ENCODE results near the gene RAPGEF3.

RAPGEF3 gene

DNA sequence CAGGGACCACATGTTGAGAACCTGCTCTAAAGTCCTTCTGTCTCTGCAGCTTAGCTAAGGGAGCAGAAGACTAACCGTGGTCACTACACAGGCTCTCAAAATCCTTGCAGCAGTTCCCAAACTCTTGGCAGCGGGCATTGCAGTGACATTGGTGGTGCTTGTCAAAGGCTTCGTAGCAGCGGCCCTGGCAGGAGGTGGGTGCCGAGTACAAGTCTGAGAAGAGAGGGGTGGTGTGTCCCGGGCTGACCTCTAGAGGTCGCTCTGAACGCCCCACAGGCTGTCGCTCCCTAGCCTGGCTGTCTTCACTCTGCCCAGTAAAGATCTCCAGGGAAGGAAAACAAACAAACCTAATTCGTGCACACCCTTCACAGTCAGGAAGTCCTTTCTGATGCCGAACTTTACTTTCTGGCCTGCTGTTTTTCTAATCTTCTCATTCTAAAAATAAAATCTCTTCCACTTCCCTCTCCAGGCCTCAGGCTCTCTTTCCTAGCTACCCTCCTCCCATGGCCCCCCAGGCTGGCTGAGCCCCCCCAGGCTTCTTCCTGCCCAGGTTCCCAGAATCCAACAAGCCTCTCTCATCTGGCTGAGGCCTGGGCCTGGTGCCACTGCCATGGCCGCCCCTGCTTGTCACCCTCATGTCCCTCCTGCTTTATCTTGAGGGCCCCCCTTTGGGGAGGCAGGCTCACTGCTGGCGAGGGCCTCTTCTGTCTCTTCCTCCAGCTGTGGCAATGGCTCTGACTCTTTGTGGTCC lies 41.1 kb downstream of the RAPGEF3 start:
- no peak for FAIRE-seq

DNA sequence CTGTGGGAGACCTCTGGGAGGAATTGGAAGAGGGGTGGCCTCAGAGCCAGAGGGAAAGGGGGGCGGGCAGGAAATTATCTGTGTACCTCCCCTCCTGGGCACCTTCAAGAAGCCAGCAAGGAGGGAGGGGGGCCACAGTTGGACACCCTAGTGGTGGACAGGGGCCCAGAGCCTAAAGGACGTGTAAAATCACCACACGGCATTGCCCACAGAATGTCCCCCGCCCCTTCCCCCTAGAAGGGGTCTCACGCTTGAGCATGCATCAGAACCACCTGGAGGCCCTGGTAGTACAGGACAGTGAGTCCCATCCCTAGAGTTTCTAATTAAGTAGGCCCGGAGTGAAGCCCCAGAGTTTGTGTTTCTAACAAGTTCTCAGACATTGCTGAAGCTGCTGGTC lies 41.6 kb downstream of the RAPGEF3 start:
- FAIRE-seq, result no peak

DNA sequence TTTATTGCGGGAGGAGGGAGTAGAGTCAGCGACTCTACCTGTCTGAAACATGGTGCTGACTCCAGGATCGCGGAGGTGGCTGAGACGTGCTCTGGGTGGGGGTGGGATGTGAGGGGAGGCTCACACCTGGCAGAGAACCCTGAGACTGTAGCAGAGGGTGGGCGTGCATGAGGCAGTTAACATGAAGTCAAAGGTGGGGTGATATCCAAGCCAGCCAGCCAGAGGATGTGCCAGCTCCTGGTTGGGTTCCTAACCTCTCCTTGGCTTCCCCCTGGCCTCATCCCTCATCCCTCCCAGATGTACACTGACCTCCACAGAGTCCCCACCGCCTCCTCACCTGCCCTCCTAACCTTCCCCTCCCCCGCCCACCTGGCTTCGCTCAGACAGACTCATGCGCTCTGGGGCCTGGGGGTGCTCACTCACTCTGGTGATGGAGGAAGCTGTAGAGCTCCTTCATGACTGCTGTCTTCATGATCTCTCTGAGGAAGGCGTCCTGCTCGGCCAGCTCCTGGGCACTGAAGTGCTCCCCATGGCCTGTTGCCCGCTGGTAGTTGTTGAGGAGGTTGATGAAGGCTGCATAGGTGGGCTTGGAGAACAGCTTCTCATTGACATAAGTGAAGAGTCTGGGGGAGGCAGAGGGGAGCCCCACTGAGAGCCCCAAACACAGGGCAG lies 42.7 kb downstream of the RAPGEF3 start:
- no peak for FAIRE-seq

DNA sequence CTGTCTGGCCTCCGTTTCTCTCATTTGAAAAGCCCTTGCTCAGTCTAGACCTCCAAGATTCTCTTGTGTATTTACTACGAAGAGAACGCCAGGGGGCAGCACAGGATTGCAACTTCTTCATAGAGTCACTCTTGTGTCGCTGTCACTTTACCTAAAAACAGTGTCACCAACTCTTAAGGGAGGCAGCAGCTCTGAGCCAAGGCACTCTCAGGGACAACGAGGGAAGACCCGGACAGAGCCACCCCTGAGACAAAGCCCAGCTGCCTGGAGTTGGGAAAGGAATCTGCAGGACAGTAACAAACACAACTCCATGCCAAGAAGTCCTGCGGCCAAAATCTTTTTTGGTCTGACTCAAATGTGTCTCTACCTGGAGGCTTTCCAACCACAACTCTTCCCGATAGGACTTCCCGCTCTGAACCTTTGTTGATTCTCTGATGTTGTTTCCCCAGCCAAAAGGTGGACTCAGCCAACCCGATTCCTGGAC lies 43.2 kb downstream of the RAPGEF3 start:
- FAIRE-seq, result peak; percentile 56

DNA sequence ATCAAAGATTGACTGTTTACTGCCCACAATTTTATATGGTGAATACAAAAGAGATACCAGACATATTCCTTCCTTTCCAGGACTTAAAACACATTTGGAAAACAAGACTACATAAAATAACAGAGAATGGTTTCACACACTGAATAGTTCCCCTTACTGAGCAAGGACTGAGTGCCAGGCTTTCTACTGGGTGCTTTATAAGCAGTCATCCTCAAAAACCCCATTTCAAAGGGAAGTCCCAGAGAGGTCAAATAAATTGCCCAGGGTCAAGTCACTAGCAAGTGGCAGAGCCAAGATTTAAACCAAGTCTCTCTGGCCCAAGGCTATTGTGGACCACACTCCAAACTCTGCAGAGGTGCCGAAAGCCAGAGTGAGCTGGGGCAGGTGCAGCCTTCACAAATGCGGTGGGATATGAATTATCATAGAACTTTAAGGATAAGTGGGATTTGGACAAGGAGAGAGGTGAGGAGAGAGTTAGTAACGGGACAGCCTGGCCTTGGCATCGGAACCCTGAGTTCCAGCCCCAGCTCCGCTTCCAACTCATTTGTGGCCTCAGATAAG lies 43.8 kb downstream of the RAPGEF3 start:
- FAIRE-seq, result no peak

- FAIRE-seq, result no peak
These were observed 46.5 kb downstream of the RAPGEF3 start for GRCh38 chr12:47712171-47712570.

- FAIRE-seq, result no peak
These were observed 47.2 kb downstream of the RAPGEF3 start for GRCh38 chr12:47711448-47711847.

GRCh38 chr12:47710278-47710677 lies 48.4 kb downstream of the RAPGEF3 start:
- FAIRE-seq, result no peak

- FAIRE-seq, result no peak
These were observed 49.0 kb downstream of the RAPGEF3 start for GRCh38 chr12:47709671-47710070.

- FAIRE-seq, result no peak
These were observed 49.4 kb downstream of the RAPGEF3 start for GRCh38 chr12:47709237-47709636.

GRCh38 chr12:47707905-47708543 lies 50.7 kb downstream of the RAPGEF3 start:
- FAIRE-seq, result no peak

DNA sequence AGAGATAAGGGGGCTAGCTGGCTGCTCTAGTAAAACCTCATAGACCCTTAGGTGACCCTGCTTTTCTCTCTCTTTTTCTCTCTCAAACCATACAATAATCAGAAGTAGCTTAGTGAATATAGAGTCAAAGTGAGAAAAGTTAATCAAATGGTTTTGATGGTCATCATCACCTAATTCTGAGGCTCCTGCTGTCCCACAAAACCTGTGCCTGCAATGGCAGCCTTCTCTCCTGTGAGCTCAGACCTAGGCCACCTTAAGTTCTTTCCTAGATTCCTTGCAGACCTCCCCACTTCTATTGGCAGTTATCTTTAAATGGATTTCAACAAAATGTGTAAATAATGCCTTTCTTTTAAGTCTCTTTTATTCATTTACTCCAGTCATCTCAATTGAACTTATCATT lies 51.3 kb downstream of the RAPGEF3 start:
- FAIRE-seq, result no peak

DNA sequence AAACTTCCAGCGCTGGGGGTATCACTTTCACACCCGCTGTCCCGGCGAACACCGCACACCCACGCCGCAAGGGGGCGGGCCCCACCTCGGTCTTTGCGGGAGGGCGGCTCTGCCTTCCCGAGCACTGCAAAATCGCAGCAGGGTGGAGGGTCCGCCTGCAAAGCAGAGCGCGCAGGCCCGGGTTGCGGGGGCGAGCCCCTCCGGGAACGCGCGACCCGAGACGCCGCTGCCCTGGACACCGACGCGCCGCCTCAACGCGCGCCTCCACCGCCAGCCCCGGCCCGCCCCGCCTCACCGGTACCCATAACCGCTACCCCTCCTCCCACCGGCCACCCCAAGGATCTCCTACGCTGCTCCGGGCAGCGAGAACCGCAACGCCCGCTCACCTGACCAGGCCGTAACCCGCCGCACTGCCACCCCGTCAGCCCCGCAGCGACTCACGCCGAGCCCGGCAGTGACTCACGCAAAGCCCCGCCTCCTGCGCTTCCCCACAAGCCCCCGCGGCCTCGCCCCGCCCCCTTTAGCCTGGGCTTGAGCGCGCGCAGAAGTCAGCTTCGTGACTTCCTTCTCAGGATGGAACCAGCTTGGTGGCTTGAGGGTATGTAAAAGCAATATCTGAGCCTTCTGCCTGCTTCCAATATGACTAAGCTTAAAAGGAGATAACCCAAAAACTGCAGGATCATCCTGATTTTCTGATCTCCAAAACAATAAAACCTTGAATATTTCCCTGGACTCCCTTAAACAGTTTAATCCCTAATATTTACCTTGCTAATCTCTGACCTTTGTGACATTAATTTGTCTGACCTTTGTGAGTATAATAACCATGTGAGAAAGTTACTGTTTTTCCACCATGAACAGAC lies 52.9 kb downstream of the RAPGEF3 start, which contains the start of gene RPAP3:
RPAP3 (minus strand) TSS at position 465 of the 860 bp plus-strand sequence. CDS start 3,190 bp downstream, outside the sequence.
- peak; percentile 51 for FAIRE-seq

DNA sequence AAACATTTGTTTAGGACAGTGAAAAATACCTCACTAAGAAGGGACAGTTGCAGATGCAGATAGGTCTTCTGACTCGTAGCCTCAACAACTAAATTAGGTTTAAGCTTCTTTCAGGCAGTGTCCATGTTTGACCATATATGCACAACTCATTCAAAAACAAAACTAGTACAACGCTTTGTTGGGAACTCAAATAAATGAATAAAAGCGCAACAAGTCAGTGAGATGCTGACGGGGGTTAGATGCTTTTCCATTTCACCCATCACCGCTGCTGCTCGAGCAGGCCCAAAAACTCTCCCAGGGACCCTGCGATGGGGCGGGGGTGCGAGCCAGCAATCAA lies 53.5 kb downstream of the RAPGEF3 start:
- no peak for FAIRE-seq

DNA sequence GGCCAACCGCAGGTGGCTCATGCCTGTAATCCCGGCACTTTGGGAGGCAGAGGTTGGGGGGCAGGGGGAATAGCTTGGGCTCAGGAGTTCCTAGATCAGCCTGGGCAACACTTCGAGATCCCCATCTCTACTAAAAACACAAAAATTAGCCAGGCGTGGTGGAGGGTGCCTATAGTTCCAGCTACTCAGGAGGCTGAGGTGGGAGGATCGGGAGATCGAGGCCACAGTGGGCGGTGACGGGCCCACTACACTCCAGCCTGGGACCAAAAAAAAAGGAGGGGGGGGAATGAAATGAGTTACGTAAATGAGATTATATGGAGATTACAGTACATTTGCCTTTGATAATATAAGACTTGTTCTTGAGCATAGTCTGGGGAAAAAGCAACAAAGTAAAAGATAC lies 54.0 kb downstream of the RAPGEF3 start:
- no peak for FAIRE-seq

- no peak for FAIRE-seq
These were observed 58.4 kb downstream of the RAPGEF3 start for GRCh38 chr12:47700263-47700662.

DNA sequence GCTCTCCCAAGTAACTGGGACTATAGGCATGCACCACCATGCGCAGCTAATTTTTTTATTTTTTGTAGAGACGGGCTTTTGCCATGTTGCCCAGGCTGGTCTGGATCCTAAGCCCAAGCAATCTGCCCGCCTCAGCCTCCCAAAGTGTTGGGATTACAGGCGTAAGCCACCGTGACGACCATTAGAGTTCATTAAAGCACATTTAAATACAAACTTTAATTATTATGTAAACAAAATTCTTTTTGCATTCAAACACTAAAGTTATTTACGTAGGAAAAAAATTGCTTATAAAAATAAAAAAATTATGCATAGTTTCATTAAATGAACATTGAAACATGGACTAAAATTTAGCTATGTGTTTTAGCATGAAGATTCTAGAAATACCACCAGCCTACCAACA lies 60.0 kb downstream of the RAPGEF3 start:
- FAIRE-seq, result no peak

GRCh38 chr12:47698055-47698454 lies 60.6 kb downstream of the RAPGEF3 start:
- FAIRE-seq, result no peak

- FAIRE-seq, result no peak
These were observed 69.5 kb downstream of the RAPGEF3 start for GRCh38 chr12:47689215-47689614.

DNA sequence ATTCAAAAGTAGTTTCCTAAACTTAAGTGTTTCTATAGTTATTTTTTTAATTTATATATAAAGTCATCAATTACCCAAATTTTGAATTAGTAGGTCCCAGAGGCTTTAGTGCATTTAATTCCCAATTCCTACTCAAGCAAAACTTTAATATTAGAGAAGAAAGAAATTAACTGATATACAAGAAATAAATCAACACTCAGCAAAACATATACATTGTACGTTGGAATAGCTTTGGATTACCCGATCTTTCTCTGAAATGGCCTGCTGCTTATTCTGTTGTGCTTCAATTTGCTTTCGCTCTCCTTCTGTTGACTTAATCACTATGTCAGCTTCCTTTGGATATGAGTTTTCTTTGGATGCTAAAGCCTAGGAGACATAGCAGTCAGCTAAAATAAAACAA lies 71.0 kb downstream of the RAPGEF3 start:
- FAIRE-seq, result no peak

- peak; percentile 97 for FAIRE-seq
These were observed 71.9 kb downstream of the RAPGEF3 start for GRCh38 chr12:47686645-47687240.
